Glutamatergic neuron (in vitro differentiated cells): ENCODE data around the gene PYCARD. TPM values are rescaled to one million over a fixed set of nuclear protein-coding genes. Genes with fewer than 3 reads are reported as not detected.

Experiments
- DNase-seq: peaks from one replicate; pipeline ENCODE4 v3.0.0; 2022
- H3K27ac Mint-ChIP-seq: one replicate; pipeline ENCODE4 v1.8.0; 2020; ENCODE audit warnings: mild to moderate bottlenecking, mixed read lengths, inconsistent platforms; ENCODE audit not compliant: unreplicated experiment
- H3K27me3 Mint-ChIP-seq: one replicate; pipeline ENCODE4 v1.8.0; 2020; ENCODE audit warnings: mild to moderate bottlenecking, moderate library complexity, mixed read lengths, inconsistent platforms; ENCODE audit not compliant: unreplicated experiment
- H3K36me3 Mint-ChIP-seq: one replicate; pipeline ENCODE4 v1.8.0; 2020; ENCODE audit warnings: mild to moderate bottlenecking, mixed read lengths, inconsistent platforms; ENCODE audit not compliant: unreplicated experiment
- H3K4me1 Mint-ChIP-seq: one replicate; pipeline ENCODE4 v1.8.0; 2020; ENCODE audit warnings: mild to moderate bottlenecking, low read depth, mixed read lengths, inconsistent platforms; ENCODE audit not compliant: unreplicated experiment
- H3K4me3 Mint-ChIP-seq: one replicate; pipeline ENCODE4 v1.8.0; 2020; ENCODE audit warnings: mild to moderate bottlenecking, mixed read lengths, inconsistent platforms; ENCODE audit not compliant: unreplicated experiment
- H3K9me3 Mint-ChIP-seq: one replicate; pipeline ENCODE4 v1.8.0; 2020; ENCODE audit warnings: mild to moderate bottlenecking, moderate library complexity, mixed read lengths, inconsistent platforms; ENCODE audit not compliant: unreplicated experiment
- total RNA-seq: library from RNA; stranded (reverse); fragmentation: NEBNext Ultra II Directional; extraction: Animal tissue kit (Norgen Biotek cat#: 25700); gene quantifications from one replicate; pipeline ENCODE4 v1.2.1, GENCODE V29; 2021; ENCODE audit not compliant: unreplicated experiment
- TF ChIP-seq, protein P1 (sequence below): fragments of 200-600 bp; sonication (generic); IDR thresholded peaks from one replicate; pipeline ENCODE4 v1.5.0; 2021; ENCODE audit not compliant: partially characterized antibody, unreplicated experiment

PYCARD gene
- total RNA-seq, 1 donor from 2014 or later: 0.71 TPM

DNA sequence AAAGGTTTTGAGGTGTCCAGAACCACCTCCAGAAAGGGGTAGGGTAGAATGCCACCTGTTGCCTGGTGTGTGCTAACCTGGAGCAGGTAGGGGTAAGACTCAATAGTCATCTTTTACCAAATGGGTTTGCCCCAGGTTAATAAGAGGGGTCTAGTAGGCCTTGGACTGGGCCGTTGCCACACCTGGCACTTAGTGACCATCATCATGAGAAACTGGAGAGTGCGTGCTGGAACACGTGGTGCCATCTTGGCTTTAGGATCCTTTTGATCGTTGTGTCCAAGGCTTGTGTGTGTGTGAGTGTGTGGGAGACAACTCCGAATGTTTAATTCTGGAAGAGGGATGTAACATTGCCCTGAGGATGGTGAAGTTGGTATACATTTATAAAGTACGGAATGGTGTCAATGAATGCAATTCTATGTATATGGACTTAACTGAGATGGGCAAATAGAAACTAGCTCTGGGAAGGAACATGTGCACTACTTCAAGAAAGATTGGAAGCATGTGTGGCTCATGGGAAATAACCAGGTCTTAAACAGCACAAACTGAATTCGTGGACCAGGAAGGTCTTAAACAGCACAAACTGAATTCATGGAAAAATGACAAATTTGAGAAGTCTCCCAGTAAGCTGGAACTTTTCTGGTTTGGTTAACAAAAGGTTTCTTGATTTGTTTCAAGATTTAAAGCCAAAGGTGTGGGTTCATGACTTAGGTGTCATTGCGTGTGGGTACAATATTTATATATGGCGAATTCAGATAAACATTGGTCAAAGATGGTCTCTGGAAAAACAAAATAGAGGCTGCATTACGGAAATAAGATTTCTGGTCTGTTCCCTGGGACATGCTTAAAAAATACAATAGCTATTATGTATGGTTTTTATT is 15.4 kb downstream of the PYCARD start:
- peaks cover 8% of the 10 kb centered on the region for H3K27me3 Mint-ChIP-seq

DNA sequence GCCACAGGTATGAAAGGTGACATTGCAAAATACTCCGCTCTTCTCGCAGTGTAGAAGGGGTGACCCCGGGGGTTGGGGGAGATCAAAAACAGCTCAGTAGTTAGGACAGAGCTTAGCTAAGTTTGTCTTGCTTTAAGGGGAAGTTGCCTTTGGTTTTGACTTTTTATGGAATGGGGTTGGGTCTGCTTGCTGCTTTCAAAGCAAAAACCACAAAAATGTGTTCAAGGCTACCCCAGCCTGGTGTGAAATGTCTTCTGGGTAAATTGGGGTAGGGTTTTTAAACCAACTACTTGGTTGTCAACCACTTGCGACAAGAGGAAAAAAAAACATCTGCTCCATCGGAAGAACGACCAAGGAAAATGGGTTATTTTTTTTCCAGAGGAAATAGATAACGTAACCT is 16.4 kb downstream of the PYCARD start:
- no peak for DNase-seq
- Mint-ChIP-seq H3K27ac (no peak overlapping the region), H3K36me3 (peaks cover 9% of the 10 kb centered on the region), H3K4me3 (no peak overlapping the region), H3K9me3 (peaks cover 8% of the 10 kb centered on the region), H3K27me3 (peaks cover 13% of the 10 kb centered on the region), H3K4me1 (peaks cover 15% of the 10 kb centered on the region)
- TF ChIP-seq, protein P1, sequence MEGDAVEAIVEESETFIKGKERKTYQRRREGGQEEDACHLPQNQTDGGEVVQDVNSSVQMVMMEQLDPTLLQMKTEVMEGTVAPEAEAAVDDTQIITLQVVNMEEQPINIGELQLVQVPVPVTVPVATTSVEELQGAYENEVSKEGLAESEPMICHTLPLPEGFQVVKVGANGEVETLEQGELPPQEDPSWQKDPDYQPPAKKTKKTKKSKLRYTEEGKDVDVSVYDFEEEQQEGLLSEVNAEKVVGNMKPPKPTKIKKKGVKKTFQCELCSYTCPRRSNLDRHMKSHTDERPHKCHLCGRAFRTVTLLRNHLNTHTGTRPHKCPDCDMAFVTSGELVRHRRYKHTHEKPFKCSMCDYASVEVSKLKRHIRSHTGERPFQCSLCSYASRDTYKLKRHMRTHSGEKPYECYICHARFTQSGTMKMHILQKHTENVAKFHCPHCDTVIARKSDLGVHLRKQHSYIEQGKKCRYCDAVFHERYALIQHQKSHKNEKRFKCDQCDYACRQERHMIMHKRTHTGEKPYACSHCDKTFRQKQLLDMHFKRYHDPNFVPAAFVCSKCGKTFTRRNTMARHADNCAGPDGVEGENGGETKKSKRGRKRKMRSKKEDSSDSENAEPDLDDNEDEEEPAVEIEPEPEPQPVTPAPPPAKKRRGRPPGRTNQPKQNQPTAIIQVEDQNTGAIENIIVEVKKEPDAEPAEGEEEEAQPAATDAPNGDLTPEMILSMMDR: no peak

More for the DNA sequence above, 15.4 kb downstream of the PYCARD start:
- DNase-seq: no peak
- Mint-ChIP-seq H3K36me3 (peaks cover 9% of the 10 kb centered on the region), H3K4me3 (no peak overlapping the region), H3K4me1 (peaks cover 9% of the 10 kb centered on the region), H3K9me3 (peaks cover 4% of the 10 kb centered on the region), H3K27ac (no peak overlapping the region)
- TF ChIP-seq, protein P1: no peak

DNA sequence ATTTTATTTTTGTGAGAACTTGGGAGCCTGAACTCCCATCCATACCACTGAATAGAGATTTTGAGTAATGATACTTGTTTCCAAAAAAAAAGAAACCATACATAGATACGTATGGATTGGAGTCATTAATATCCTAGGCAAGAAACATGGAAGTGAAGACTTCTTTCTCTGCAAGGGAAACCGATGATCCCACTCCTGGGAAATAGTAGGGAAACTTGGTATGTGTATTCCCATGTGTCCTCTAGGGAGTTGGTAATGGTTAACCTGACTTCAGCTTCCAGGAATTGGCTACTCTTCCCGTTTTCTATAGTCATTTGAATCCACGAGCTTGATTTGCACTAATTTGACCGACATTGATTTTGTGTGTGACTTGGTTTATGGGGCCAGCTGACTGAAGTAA is 17.2 kb downstream of the PYCARD start:
- DNase-seq: no peak
- Mint-ChIP-seq H3K4me1 (peaks cover 15% of the 10 kb centered on the region), H3K27ac (no peak overlapping the region), H3K9me3 (peaks cover 13% of the 10 kb centered on the region), H3K36me3 (peaks cover 8% of the 10 kb centered on the region), H3K27me3 (peaks cover 14% of the 10 kb centered on the region), H3K4me3 (no peak overlapping the region)
- TF ChIP-seq, protein P1: no peak

DNA sequence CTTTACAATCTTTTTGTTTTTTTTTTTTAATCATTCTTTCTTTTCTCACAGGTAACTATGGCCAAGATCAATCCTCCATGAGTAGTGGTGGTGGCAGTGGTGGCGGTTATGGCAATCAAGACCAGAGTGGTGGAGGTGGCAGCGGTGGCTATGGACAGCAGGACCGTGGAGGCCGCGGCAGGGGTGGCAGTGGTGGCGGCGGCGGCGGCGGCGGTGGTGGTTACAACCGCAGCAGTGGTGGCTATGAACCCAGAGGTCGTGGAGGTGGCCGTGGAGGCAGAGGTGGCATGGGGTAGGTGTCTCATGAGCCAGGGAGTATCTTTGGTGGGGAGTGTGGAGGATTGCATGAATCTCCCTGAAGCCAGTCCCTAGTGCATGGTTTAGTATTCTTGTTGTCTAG is 17.7 kb downstream of the PYCARD start:
- TF ChIP-seq, protein P1: no peak
- Mint-ChIP-seq H3K27ac (no peak overlapping the region), H3K9me3 (peaks cover 15% of the 10 kb centered on the region), H3K27me3 (peaks cover 12% of the 10 kb centered on the region), H3K36me3 (peaks cover 4% of the 10 kb centered on the region), H3K4me3 (no peak overlapping the region), H3K4me1 (peaks cover 15% of the 10 kb centered on the region)
- no peak for DNase-seq
